HepG2 (cell line): Measurements from ENCODE around the gene COL13A1. TPM values are rescaled to one million over a fixed set of nuclear protein-coding genes. Genes with fewer than 3 reads are reported as not detected.

Experiments used
- ATAC-seq: fragments of 200-7000 bp; cut with Tn5 transposase; 3 replicates; pipeline ENCODE4 v1.9.1; 2020; ENCODE audit warnings: mild to moderate bottlenecking, moderate library complexity
- BruUV-seq: library from RNA; stranded (reverse); fragments of 400-500 nt; replicated peaks from 2 replicates; lab custom pipeline; 2021; lab: Mats Ljungman, UMichigan
- CTCF ChIA-PET: fragments of 300-600 bp; formaldehyde crosslinking; extraction: SDS; loops from one replicate; lab custom pipeline; 2021; ENCODE audit warnings: low total read pairs, inconsistent platforms, low intra/inter-chr PET ratio; lab: Yijun Ruan, JAX
- POLR2A ChIA-PET: fragments of 350-600 bp; sonication (Branson Sonifier 250); formaldehyde crosslinking; loops from one replicate; lab custom pipeline; 2020; ENCODE audit warnings: antibody characterized with exemption, inconsistent platforms; lab: Yijun Ruan, JAX
- DNase-seq: peaks from one replicate; pipeline ENCODE4 v3.0.0-alpha.2; 2015; ENCODE audit warnings: low spot score
- FAIRE-seq: peaks from 3 replicates; lab custom pipeline; 2011; peaks lifted over from hg19 to GRCh38; lab: Jason Lieb, UNC
- H2AFZ ChIP-seq: one replicate; pipeline ENCODE4 v1.6.1; 2011; ENCODE audit warnings: low read length, inconsistent platforms
- H3K27ac ChIP-seq: fragments of 300-600 bp; 3 replicates; pipeline ENCODE4 v1.8.0; 2011; ENCODE audit warnings: mixed run types, mild to moderate bottlenecking, mixed read lengths, low read length, inconsistent platforms; ENCODE audit not compliant: insufficient read depth; ENCODE audit errors: extremely low read length
- H3K27me3 ChIP-seq, 2 experiments: fragments of 200-600 bp in 1 of 2; 2 replicates in 1 of 2; 3 replicates in 1 of 2; pipeline versions ENCODE4 v1.6.0 to v1.8.0; 2011; ENCODE audit warnings: low read length in 2 of 2, mild to moderate bottlenecking in 2 of 2, moderate library complexity in 2 of 2, inconsistent platforms in 1 of 2; ENCODE audit not compliant: insufficient read depth in 2 of 2, control insufficient read depth in 1 of 2
- H3K36me3 ChIP-seq, 2 experiments: fragments of 200-600 bp in 1 of 2; replicated peaks in 1 of 2; 2 replicates in 1 of 2; 3 replicates in 1 of 2; pipeline versions ENCODE4 v1.5.1 to v1.8.0; 2011; ENCODE audit warnings: low read length in 2 of 2, inconsistent platforms in 1 of 2; ENCODE audit not compliant: insufficient read depth in 2 of 2, control insufficient read depth in 1 of 2
- H3K4me1 ChIP-seq: 2 replicates; pipeline ENCODE4 v1.5.1; 2012; ENCODE audit warnings: low read length, inconsistent platforms; ENCODE audit not compliant: insufficient read depth
- H3K4me2 ChIP-seq: 2 replicates; pipeline ENCODE4 v1.6.0; 2011; ENCODE audit warnings: low read depth, low read length, inconsistent platforms
- H3K4me3 ChIP-seq, 3 experiments: fragments of 200-600 bp in 1 of 3; sonication (generic), shearing (Covaris generic) in 1 of 3; replicated peaks in 1 of 3; 2 replicates each; pipeline ENCODE4 v1.5.1; 2011 to 2016; ENCODE audit warnings: low read length in 3 of 3, inconsistent platforms in 2 of 3, low read depth in 2 of 3, mild to moderate bottlenecking in 2 of 3, control low read depth in 1 of 3, mixed read lengths in 1 of 3; ENCODE audit not compliant: insufficient read depth in 1 of 3
- H3K79me2 ChIP-seq: one replicate; pipeline ENCODE4 v1.6.1; 2011; ENCODE audit warnings: low read length, inconsistent platforms; ENCODE audit not compliant: insufficient read depth
- H3K9ac ChIP-seq: 2 replicates; pipeline ENCODE4 v1.6.0; 2011; ENCODE audit warnings: mild to moderate bottlenecking, low read depth, low read length, inconsistent platforms; ENCODE audit not compliant: insufficient read depth
- H3K9me3 ChIP-seq: 2 replicates; pipeline ENCODE4 v1.5.1; 2012; ENCODE audit warnings: mild to moderate bottlenecking, low read length
- H4K20me1 ChIP-seq: 2 replicates; pipeline ENCODE4 v1.6.0; 2011; ENCODE audit warnings: inconsistent platforms, mild to moderate bottlenecking, low read length, moderate library complexity; ENCODE audit not compliant: insufficient read depth
- CREB1 ChIP-seq, 2 experiments: fragments of 450-650 bp in 1 of 2; IDR thresholded peaks; 2 replicates each; pipeline ENCODE4 v1.6.1; 2016 to 2017; ENCODE audit warnings: control low read depth in 1 of 2, mild to moderate bottlenecking in 1 of 2, missing compliant biosample characterization in 1 of 2, missing genetic modification characterization in 1 of 2
- CREM ChIP-seq, 2 experiments: sonication (generic) in 1 of 2; formaldehyde crosslinking in 1 of 2; IDR thresholded peaks; 2 replicates each; pipeline versions ENCODE4 v1.4.0 to v1.6.1; 2016 to 2020; ENCODE audit warnings: antibody characterized with exemption in 1 of 2, mild to moderate bottlenecking in 1 of 2, missing genetic modification reagents in 1 of 2
- KMT2A ChIP-seq: sonication (generic); formaldehyde crosslinking; IDR thresholded peaks from 2 replicates; pipeline ENCODE4 v1.4.0; 2020; ENCODE audit warnings: missing genetic modification reagents
- SMARCC2 ChIP-seq: fragments of 450-650 bp; IDR thresholded peaks from 2 replicates; pipeline ENCODE4 v1.6.1; 2017; ENCODE audit warnings: antibody characterized with exemption, mild to moderate bottlenecking
- UBTF ChIP-seq: sonication (generic); formaldehyde crosslinking; IDR thresholded peaks from 2 replicates; pipeline ENCODE4 v1.4.0; 2020; ENCODE audit warnings: mild to moderate bottlenecking, missing genetic modification reagents
- ZBTB20 ChIP-seq: sonication (generic); formaldehyde crosslinking; IDR thresholded peaks from 2 replicates; pipeline ENCODE4 v1.8.1; 2023; ENCODE audit warnings: missing genetic modification reagents, low read depth, mild to moderate bottlenecking, borderline replicate concordance
- ZNF629 ChIP-seq: sonication (generic); formaldehyde crosslinking; conservative IDR thresholded peaks from 2 replicates; pipeline ENCODE4 v1.5.0; 2020; ENCODE audit warnings: missing genetic modification reagents
- WGBS: methylation state at CpG from one replicate; pipeline ENCODE4 v1.1.6; 2017; ENCODE audit warnings: low lambda C conversion rate; 5-methylcytosine and 5-hydroxymethylcytosine counted together
- in situ Hi-C: cut with HindIII; loops from 2 replicates; pipeline ENCODE4 v1.10.0; 2017; ENCODE audit warnings: low pct_unique_long_range_greater_than_20kb; ENCODE audit not compliant: extremely low pct_ligation_motif_present
- intact Hi-C: fragments of 100-400 bp; cut with micrococcal nuclease; formaldehyde crosslinking; loops from one replicate; pipeline ENCODE4 v1.10.0; 2022; ENCODE audit not compliant: unreplicated experiment
- polyA plus RNA-seq, 8 experiments: library from polyadenylated mRNA; depleted of rRNA in 3 of 8; stranded (reverse) in 7 of 8; unstranded in 1 of 8; fragments of >200 nt; fragmentation: Illumina TruSeq in 4 of 8; extraction: Trizol in 4 of 8; gene quantifications; 2 replicates each; pipeline versions ENCODE4 v1.2.1 to v1.2.3, GENCODE V29; 2011 to 2016; ENCODE audit warnings: low read depth in 4 of 8, missing spikeins in 1 of 8, mixed read lengths in 1 of 8; ENCODE audit not compliant: insufficient read depth in 1 of 8
- total RNA-seq, 5 experiments: library from RNA; depleted of rRNA; stranded (reverse); fragments of >200 nt; fragmentation: Illumina TruSeq; extraction: Trizol; gene quantifications; 2 replicates each; pipeline ENCODE4 v1.2.3, GENCODE V29; 2016; ENCODE audit warnings: low read depth in 1 of 5

The COL13A1 gene
- total and polyA plus RNA-seq, 2 of the 13 experiments (the other 11 are each of a cell fraction or from before 2014, with no cell fraction given), result 0.07 TPM; not detected in 1

GRCh38 chr10:69791812-69792211 lies 9.9 kb upstream of the COL13A1 start:
- no peak for ATAC-seq

GRCh38 chr10:69792341-69792740 lies 9.4 kb upstream of the COL13A1 start:
- Histone ChIP-seq H3K79me2 (no peaks in the 10 kb centered on the region), H3K4me1 (no peaks in the 10 kb centered on the region), H3K4me3 (no peak overlapping the region), H3K36me3 (no peaks in the 10 kb centered on the region), H4K20me1 (no peaks in the 10 kb centered on the region), H3K9ac (no peak overlapping the region), H2AFZ (no peak overlapping the region), H3K27ac (no peak overlapping the region), H3K27me3 (no peaks in the 10 kb centered on the region; a peak in 1 of 5 replicates), H3K4me2 (no peak overlapping the region), H3K9me3 (peaks cover 15% of the 10 kb centered on the region)
- ChIA-PET CTCF (no interaction called here), POLR2A (no interaction called here)
- 0% methylated on average over 1 of the region's 1 CpG for WGBS
- in situ Hi-C loops (no loop called here), intact Hi-C loops (no loop called here)
- DNase-seq, result no peak
- BruUV-seq, result no TSS peak
- no peak for FAIRE-seq
- ATAC-seq, result no peak
- no peak for TF ChIP-seq CREM (IDR thresholded peaks at IDR 0.05)
- TF ChIP-seq CREM (CRISPR knock-in tag; IDR thresholded peaks at IDR 0.05), result no peak
- no peak for TF ChIP-seq ZBTB20 (CRISPR knock-in tag)
- no peak for TF ChIP-seq SMARCC2
- TF ChIP-seq KMT2A (CRISPR knock-in tag), result no peak
- TF ChIP-seq ZNF629 (CRISPR knock-in tag), result no peak

More at GRCh38 chr10:69791812-69792211, 9.9 kb upstream of the COL13A1 start:
- H3K27me3 ChIP-seq, result no peaks in the 10 kb centered on the region; a peak in 1 of 5 replicates
- 17% methylated on average over 5 of the region's 5 CpGs for WGBS
- DNase-seq (no peak), FAIRE-seq (no peak)
- H3K79me2 ChIP-seq, result no peaks in the 10 kb centered on the region
- POLR2A ChIA-PET, result no interaction called here
- H3K9me3 ChIP-seq, result peaks cover 15% of the 10 kb centered on the region
- no peak overlapping the region for H3K9ac ChIP-seq
- TF ChIP-seq CREB1 (IDR thresholded peaks at IDR 0.05), result peak; percentile 77
- no peak for TF ChIP-seq CREB1 (CRISPR knock-in tag; IDR thresholded peaks at IDR 0.05)
- no peak for TF ChIP-seq UBTF (CRISPR knock-in tag)
- TF ChIP-seq, all 625 proteins: peak for 1
- no peak overlapping the region for H3K27ac ChIP-seq
- BruUV-seq, result no TSS peak
- no peak overlapping the region for H2AFZ ChIP-seq
- no peaks in the 10 kb centered on the region for H3K4me1 ChIP-seq
- H3K4me3 ChIP-seq, result no peak overlapping the region
- H4K20me1 ChIP-seq, result no peaks in the 10 kb centered on the region
- CTCF ChIA-PET, result no interaction called here
- intact Hi-C loops, result no loop called here
- no peak overlapping the region for H3K4me2 ChIP-seq
- in situ Hi-C loops, result no loop called here
- no peaks in the 10 kb centered on the region for H3K36me3 ChIP-seq
